ENCODE data around the gene CPSF7. TPM values are rescaled to one million over a fixed set of nuclear protein-coding genes. Genes with fewer than 3 reads are reported as not detected.

CPSF7 gene
- total RNA-seq, 4 donors from 2014 or later = 43.6 to 65.1 (median 53.7) TPM

- intact Hi-C loops (cut with DNase I; ENCODE audit: low total_unique reads) (no loop called here), in situ Hi-C loops (cut with MboI; ENCODE audit: low pct_ligation_motif_present in 1 of 4, low pct_unique_long_range_greater_than_20kb in 1 of 4, low sequenced_read_pairs in 3 of 4) (loop anchor here in 1 of 4 donors (25.0 kb wide), 1 partner anchor 117 kb away; no protein-coding TSS in a partner anchor)
- Histone ChIP-seq H3K27me3 (no peaks in the 10 kb centered on the region), H3K4me1 (peaks cover 0 to 25% (median 5%) of the 10 kb centered on the region in 4 donors), H3K4me3 (no peak overlapping the region), H3K27ac (peak overlapping the region; percentile 26 to 67 (median 54)), H3K36me3 (no peaks in the 10 kb centered on the region), H3K9me3 (no peaks in the 10 kb centered on the region)
- no peak for DNase-seq
- 78% methylated on average over 5 of the region's 5 CpGs; no CpG with 5 or more reads in 1 of the 2 donors for WGBS, 2 donors (ENCODE audit: low coverage in 1 of 2)
- TF ChIP-seq EP300 (IDR thresholded peaks at IDR 0.05; ENCODE audit: low read depth) (no peak), POLR2AphosphoS5 (IDR thresholded peaks at IDR 0.05) (peak in 2 of 3 donors; percentile 23 to 57)
These were observed 51.0 kb downstream of the CPSF7 start for GRCh38 chr11:61378713-61379313.

GRCh38 chr11:61377461-61378160, 52.2 kb downstream of the CPSF7 start:
- in situ Hi-C loops (cut with MboI; ENCODE audit: low pct_ligation_motif_present in 1 of 4, low pct_unique_long_range_greater_than_20kb in 1 of 4, low sequenced_read_pairs in 3 of 4) = loop anchor here in 1 of 4 donors (25.0 kb wide), 1 partner anchor 115 kb away; no protein-coding TSS in a partner anchor
- Histone ChIP-seq H3K27me3 (no peaks in the 10 kb centered on the region), H3K27ac (no peak overlapping the region), H3K4me1 (peaks cover 0 to 25% (median 3%) of the 10 kb centered on the region in 4 donors), H3K4me3 (no peak overlapping the region), H3K36me3 (no peaks in the 10 kb centered on the region), H3K9me3 (no peaks in the 10 kb centered on the region)
- intact Hi-C loops (cut with DNase I; ENCODE audit: low total_unique reads) = no loop called here
- WGBS, 2 donors (ENCODE audit: low coverage in 1 of 2) = 84 to 92% methylated on average over 5 to 6 of the region's 6 CpGs
- DNase-seq = no peak
- TF ChIP-seq CTCF (IDR thresholded peaks at IDR 0.05) (no peak), POLR2A (IDR thresholded peaks at IDR 0.05) (no peak), EP300 (IDR thresholded peaks at IDR 0.05; ENCODE audit: low read depth) (no peak), POLR2AphosphoS5 (IDR thresholded peaks at IDR 0.05) (no peak)

- Histone ChIP-seq H3K36me3 (no peaks in the 10 kb centered on the region), H3K4me1 (peaks cover 0 to 12% (median 0%) of the 10 kb centered on the region in 4 donors), H3K9me3 (no peaks in the 10 kb centered on the region), H3K27me3 (no peaks in the 10 kb centered on the region), H3K4me3 (no peak overlapping the region), H3K27ac (no peak overlapping the region)
- TF ChIP-seq EP300 (IDR thresholded peaks at IDR 0.05; ENCODE audit: low read depth) (no peak), CTCF (IDR thresholded peaks at IDR 0.05) (no peak), POLR2A (IDR thresholded peaks at IDR 0.05) (no peak), POLR2AphosphoS5 (IDR thresholded peaks at IDR 0.05) (no peak)
- DNase-seq = no peak
- 84% methylated on average over 6 of the region's 6 CpGs; no CpG with 5 or more reads in 1 of the 2 donors for WGBS, 2 donors (ENCODE audit: low coverage in 1 of 2)
- intact Hi-C loops (cut with DNase I; ENCODE audit: low total_unique reads) = no loop called here
- in situ Hi-C loops (cut with MboI; ENCODE audit: low pct_ligation_motif_present in 1 of 4, low pct_unique_long_range_greater_than_20kb in 1 of 4, low sequenced_read_pairs in 3 of 4) = loop anchor here in 1 of 4 donors (25.0 kb wide), 1 partner anchor 113 kb away; no protein-coding TSS in a partner anchor
These were observed 54.0 kb downstream of the CPSF7 start for GRCh38 chr11:61375761-61376108.

GRCh38 chr11:61372659-61373420, 56.9 kb downstream of the CPSF7 start:
- Histone ChIP-seq H3K9me3 (no peaks in the 10 kb centered on the region), H3K4me1 (no peaks in the 10 kb centered on the region), H3K4me3 (no peak overlapping the region), H3K27ac (no peak overlapping the region), H3K27me3 (no peaks in the 10 kb centered on the region), H3K36me3 (peaks cover 0 to 16% (median 5%) of the 10 kb centered on the region in 4 donors)
- intact Hi-C loops (cut with DNase I; ENCODE audit: low total_unique reads) = no loop called here
- 86 to 96% methylated on average over 8 of the region's 8 CpGs for WGBS, 2 donors (ENCODE audit: low coverage in 1 of 2)
- no peak for DNase-seq
- in situ Hi-C loops (cut with MboI; ENCODE audit: low pct_ligation_motif_present in 1 of 4, low pct_unique_long_range_greater_than_20kb in 1 of 4, low sequenced_read_pairs in 3 of 4) = no loop called here
- TF ChIP-seq POLR2A (IDR thresholded peaks at IDR 0.05) (no peak), CTCF (IDR thresholded peaks at IDR 0.05) (no peak), POLR2AphosphoS5 (IDR thresholded peaks at IDR 0.05) (no peak), EP300 (IDR thresholded peaks at IDR 0.05; ENCODE audit: low read depth) (no peak)

All from transverse colon (tissue), 4 donors.